Posterior cingulate gyrus (tissue), 11 donors: ENCODE data around the gene EGLN1.

Experiments used
- DNase-seq, 10 donors: peaks; one replicate each; pipeline versions ENCODE4 v3.0.0 to v3.0.0-alpha.2; 2020 to 2021; ENCODE audit warnings: mixed read lengths in 3 of 10
- intact Hi-C: fragments of 100-400 bp; cut with DNase I; formaldehyde crosslinking; loops from one replicate; pipeline ENCODE4 v1.15.1; 2023

The EGLN1 gene

DNA sequence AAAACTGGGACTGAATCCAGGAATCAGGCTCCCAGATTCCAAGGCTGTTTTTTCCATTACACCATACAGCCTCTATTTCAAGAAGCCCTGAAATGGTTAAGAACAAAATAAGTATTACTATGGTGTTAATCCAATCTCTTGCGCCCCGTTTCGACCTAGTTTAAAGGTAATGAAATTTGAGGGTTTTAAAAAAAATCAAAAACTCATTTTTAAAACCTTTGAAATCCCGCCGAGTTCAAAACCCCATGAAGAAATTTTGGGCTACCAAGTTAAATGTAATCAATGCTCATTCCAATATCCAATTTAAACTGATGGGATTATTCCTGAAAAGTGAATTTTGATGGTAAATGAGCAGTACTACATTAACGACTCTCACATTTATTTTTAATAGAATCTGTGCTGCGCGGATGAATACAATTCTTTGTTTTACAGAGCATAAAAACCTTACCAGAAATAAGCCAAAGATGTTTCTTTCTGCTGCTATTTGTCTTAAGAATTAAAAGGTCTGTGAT is 767 bp upstream of the EGLN1 start:
- DNase-seq, result no peak
- intact Hi-C loops, result loop anchor here (5.0 kb wide), 1 partner anchor 104 kb away; the partner anchor contains the start of gene TSNAX

DNA sequence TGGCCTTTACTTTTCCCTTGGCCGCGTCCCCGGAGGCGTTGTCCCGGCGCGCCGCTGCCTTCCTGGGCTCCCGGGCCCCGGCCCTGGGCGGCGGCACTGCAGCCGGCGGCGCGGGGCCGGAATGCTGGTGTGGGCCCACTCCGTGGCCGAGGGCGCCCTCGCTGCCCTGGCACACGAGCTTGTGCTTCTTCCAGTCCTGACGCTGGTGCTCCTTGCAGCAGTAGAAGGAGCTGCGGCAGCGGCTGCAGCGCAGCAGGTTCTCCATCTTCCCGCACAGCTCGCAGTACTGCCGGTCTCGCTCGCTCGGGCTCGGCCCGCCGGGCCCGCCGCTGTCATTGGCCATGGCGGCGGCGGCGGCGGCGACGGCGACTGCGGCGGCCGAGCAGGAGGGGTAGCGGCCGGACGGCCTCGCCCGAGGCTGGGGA is 529 bp downstream of the EGLN1 start:
- DNase-seq, result peak in 7 of 10 donors; percentile 17 to 86 (median 32)
- intact Hi-C loops, result loop anchor here (2.0 to 5.0 kb wide), 2 partner anchors 85 to 106 kb away; partner anchors contain the start of genes EXOC8 and TSNAX

DNA sequence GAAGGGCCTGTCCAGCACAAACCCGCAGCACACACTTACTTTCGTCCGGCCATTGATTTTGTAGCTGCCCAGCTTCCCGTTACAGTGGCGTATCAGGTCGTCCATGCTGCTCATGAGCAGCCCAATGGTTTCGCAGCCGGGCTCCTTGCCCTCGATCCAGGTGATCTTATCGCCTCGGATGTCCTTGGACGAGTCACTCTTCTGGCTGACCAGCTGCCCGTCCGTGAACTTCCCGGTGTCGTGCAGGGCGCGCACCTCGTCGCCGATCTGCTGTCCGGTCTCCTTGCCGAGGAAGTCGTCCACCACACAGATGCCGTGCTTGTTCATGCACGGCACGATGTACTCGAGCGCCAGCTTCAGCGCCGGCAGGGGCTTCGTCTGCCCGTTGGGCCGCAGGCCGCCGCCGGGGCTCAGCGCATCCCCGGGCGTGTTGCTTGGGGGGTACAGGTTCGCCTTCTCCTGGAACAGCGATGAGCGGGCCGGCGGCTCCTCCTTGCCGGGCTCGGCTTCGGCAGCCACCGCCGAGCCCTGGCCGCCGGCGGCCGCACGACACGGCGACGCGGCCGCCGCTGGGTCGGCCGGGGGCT is 1.0 kb downstream of the EGLN1 start:
- peak; percentile 18 to 90 (median 30) for DNase-seq
- intact Hi-C loops, result loop anchor here (2.0 to 5.0 kb wide), 2 partner anchors 84 to 106 kb away; partner anchors contain the start of genes EXOC8 and TSNAX

DNA sequence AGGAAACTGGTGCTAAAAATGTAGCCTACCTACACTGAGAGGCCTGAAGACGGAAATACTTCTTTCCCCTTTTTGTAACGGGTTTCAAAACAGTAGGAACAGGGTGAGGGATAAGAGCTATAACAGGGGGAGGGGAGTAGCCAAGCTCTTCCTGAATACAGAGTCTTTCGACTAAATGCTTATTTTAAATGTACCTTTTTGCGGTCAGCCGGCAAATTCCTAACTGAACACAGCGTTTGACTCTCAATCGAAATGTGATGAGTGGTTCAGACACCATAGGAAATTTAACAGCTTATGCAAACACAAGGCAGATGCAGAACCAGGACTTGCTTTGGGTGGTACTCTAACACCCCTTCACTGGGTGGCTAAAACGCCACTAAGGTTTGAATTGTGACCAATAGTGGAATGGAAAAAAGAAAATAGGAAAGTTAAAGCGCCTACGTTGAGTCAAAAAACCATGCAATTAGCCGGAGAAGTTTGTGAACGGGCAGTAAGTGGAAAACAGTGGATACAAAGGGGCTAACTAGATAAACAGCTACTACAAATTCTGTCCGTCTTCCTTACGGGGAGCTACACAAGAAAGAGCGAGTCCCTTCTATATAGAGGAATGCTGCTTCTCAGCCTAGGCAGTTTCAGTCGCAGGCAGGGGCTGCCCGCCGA is 1.7 kb downstream of the EGLN1 start:
- no peak for DNase-seq
- intact Hi-C loops, result loop anchor here (2.0 to 5.0 kb wide), 2 partner anchors 84 to 107 kb away; partner anchors contain the start of genes EXOC8 and TSNAX

DNA sequence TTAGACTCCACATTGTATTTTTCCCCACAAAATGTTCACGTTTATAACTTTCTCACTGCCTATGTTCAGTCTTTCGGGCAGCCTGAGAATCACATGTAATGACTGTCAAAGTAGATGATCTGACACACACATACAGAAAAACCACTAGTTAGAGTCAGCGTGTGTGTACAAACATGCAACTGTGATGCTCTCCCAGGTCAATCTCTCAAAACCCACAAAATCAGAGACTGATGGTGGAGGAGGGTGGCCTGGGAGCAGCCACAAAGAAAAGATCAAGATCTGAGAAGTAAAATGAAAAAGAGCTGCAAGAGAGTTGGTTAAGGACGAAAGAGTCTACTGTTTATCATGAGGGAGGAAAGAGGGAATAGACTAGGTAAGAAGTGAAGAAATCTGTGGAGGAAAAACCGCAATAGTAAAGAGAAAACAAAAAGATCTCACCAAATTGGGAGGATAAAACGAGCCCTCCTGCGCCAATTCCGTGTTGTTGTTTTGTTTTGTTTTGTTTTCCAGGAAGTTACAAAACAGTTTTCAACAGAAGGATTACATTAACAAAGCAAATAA is 2.3 kb downstream of the EGLN1 start:
- intact Hi-C loops, result loop anchor here (2.0 to 5.0 kb wide), 2 partner anchors 83 to 107 kb away; partner anchors contain the start of genes EXOC8 and TSNAX
- no peak for DNase-seq

DNA sequence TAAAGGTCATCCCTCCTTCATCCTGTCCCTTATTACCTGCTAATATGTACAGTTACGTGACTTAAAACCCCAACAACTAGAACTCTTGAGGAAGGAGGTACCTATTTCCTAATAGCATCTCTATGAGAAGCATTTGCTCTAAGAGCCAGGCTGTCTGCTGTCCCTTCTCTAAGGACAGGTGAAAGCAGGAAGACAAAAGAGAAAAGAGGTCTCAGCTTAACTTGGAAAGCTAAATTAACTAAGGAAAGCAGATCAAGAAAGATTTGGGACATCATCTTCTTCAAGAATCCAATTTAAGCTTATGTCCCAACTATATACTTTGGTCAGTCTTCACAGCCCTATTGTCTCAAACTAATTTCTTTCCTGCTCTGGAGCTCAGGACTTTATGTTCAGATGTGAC is 2.9 kb downstream of the EGLN1 start:
- DNase-seq, result no peak
- intact Hi-C loops, result no loop called here

DNA sequence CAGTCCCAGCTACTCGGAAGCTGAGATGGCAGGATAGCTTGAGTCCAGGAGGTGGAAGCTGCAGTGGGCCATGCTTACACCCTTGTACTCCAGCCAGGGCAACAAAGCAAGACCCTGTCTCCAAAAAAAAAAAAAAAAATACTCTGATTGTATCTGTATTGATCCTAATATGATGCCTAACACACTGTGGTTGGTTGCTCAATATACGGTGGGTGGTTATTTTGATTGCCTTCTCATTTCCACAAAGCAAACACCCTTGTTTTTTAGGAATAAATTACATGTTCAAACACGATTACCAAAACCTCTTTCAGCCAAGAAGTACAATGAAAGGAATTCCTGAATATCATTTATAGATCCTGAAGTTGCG is 3.4 kb downstream of the EGLN1 start:
- intact Hi-C loops, result no loop called here
- DNase-seq, result no peak

DNA sequence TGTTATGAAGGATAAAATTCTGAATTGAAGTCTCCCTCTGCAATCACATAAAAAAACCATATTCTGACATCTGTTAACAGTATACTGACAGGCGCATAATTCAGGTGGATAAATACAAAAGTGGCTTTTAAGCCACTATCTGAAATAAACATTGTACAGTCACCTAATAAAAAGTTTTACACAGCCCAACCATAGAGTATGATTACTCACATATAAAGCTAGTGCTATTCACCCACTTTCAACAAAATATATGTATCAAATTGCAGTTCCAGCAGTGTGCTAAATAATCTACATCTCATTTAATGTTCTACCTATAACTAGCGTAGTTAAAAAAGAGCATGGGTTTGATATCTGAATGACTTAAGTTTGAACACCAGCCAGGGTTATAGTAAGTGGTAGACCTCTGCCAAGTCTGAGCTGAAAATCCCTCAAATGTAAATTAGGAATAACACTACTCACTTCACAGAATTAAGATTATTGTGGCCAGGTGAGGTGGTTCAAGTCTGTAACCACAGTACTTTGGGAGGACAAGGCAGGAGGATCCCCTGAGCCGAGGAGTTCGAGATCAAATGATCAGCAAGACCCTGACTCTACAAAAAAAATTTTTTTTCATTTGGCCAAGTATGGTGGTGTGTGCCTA is 3.9 kb downstream of the EGLN1 start:
- intact Hi-C loops, result no loop called here
- DNase-seq, result no peak

DNA sequence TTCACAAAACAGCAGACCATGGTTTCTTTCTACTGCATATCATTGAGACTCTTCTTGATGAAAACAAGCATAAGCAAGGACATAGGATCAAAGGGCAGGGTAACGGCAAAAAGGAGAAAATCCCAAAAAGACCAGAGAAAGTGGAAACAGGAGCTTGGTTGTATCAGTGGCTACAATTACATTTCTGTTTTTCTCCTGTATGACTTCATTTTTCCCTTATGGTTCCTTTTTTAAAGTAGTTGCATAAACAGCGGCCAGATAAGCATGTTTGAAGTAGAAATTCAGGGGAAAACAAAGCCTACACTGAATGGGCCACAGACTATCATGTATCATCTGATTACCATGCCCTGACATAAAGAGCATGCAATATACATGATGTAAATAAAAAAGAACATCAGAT is 4.6 kb downstream of the EGLN1 start:
- intact Hi-C loops, result no loop called here
- DNase-seq, result no peak

DNA sequence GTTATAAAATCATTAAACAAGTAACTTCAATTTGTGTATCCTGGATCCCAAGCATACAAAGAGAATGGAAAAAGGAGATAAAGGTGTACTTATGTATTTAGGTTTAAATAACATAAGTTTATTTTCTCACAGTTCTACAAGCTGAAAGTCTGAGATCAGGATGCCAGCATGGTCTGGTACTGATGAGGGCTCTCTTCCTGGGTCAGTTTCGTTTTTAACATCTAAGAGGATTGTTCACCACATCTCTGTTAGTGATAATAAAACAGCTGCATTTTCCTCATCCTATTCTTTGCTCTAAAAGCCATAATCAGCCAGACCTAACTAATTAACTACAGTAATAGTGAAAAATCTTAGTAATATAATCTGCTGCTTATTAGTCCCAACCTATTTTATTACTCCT is 5.2 kb downstream of the EGLN1 start:
- intact Hi-C loops, result no loop called here
- no peak for DNase-seq

DNA sequence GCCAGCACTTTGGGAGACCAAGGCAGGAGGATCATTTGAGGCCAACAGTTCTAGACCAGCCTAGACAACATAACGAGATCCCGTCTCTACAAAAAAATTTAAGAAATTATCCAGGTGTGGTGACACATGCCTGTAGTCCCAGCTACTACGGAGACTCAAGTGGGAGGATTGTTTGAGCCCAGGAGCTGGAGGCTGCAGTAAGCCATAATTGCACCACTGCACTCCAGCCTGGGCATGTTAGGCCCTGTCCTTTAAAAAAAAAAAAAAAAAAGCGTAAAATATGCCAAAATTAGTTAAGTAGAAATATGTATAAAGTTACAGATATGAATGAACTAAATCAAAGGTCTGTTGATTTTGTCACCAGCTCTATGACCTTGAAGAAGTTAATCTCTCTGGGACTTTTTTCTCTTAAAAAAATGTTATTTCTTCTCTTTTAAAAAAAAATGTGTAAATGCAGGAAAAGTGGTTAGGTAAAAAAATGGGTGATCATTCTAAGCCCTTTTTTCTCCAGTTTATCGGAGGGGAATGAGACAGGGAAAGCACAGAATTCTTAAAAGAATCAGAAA is 7.0 kb downstream of the EGLN1 start:
- DNase-seq, result no peak
- intact Hi-C loops, result no loop called here

DNA sequence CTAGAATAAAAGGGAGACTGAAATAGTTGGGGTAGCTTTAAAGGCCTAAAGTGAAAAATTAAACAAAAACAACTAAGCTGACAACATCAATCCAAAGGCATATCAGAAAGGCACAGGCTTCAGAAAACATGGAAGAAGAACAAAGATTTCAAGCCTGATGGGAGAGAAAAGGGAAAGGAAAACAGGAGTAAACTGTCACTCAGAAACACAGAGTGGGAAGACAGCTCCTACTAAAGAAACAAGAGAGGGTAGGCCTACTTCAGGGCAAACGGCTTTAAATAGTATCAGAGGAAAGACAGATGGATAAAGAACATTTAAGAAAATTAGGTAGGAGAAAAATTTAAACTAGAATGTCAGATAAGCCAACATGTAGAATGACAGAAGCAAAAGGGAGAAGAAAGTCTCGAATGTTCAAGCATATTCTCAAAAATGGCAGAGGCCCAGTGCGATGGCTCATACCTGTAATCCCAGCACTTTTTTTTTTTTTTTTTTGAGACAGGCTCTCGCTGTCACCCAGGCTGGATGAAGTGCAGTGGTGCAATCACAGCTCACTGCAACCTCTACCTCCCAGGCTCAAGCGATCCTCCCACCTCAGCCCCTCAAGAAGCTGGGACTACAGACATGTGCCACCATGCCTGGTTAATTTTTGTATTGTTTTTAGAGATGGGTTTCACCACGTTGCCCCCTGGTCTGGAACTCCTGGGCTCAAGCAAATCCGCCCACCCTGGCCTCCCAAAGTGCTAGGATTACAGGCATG is 7.6 kb downstream of the EGLN1 start:
- DNase-seq, result no peak
- intact Hi-C loops, result loop anchor here (5.0 kb wide), 1 partner anchor 37 kb away; no protein-coding TSS in a partner anchor

DNA sequence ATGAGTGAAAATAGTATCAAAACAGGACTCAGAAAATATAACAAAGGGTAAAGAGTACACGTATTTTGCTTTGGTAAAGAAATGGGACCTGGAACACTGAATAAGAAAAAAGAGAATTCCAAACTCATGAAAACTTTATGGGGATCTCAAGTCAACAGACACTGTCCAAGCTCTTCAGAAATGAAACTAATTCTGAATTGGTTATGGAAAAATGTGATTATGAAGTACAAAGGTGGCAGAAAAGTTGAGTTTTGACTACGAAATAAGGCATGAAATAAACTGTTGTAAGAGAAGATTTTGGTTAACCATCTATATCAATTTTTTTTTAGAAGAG is 8.4 kb downstream of the EGLN1 start:
- DNase-seq, result no peak
- intact Hi-C loops, result loop anchor here (5.0 kb wide), 1 partner anchor 36 kb away; no protein-coding TSS in a partner anchor

DNA sequence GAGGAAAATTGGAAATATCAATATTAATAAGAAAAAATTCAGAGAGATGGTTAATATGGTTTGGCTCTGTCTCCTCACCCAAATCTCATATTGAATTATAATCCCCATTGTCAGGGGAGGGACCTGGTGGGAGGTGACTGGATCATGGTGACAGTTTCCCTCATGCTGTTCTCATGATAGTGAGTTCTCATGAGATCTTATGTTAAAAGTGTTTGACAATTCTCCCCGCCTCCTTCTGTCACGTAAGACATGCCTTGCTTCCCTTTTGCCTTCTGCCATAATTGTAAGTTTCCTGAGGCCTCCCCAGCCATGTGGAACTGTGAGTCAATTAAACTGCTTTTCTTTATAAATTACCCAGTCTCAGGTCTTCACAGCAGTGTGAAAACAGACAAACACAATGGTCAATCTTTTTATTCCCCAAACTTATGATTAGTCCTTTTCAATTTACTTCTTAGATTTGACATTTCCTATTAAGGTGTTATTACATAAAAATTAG is 11.0 kb downstream of the EGLN1 start:
- intact Hi-C loops, result loop anchor here (5.0 kb wide), 1 partner anchor 34 kb away; no protein-coding TSS in a partner anchor
- no peak for DNase-seq

DNA sequence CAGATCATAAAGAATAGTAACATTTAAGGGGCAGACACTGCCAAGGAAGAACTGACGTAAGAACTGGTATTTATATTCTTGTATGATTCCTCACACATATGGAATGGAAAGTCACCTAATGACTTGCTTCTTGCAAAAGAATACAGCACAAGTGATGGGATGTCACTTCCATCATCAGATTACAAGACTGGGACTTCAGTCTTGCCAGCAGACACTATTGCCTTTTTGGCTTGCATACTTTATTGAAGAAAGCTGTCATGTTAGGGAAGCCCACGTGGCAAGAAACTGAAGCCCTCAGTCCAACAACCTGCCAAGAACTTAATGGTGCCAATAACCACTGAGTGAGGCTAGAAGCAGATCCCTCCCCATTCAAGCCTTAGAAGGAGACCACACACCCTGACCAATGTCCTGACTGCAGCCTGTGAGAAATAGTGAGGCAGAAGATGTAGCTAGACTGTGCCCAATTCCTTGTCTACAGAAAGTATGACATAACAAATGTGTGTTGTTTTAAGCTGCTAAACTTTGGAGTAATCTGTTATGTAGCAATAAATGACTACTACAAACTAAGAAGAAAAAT is 12.0 kb downstream of the EGLN1 start:
- DNase-seq, result no peak
- intact Hi-C loops, result loop anchor here (5.0 kb wide), 1 partner anchor 33 kb away; no protein-coding TSS in a partner anchor

DNA sequence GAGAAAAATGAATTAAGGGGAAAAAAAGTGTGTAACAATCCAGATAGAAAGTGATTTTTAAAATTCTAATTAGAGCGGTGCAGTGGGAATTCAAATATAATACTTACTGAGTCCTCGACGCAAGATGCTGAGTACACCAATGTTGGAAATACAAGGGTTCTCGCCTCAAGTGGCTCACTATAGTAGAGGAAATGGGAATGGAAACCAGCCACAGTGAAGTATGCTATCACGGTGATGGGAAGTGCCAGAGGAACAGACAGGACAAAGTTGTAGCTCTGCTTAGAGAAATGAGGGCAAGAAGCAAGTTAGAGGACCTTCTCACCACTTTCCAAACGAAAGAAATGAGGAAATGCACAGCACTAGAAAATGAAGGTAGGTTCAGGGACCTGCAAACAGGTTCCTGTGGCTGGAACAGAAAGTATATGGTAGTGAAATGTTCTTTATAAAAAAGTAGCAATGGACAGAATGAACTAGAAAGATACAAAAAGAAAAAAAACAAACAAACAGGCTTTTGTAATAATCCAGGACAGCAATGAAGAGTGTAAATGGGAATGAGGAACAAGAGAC is 13.5 kb downstream of the EGLN1 start:
- intact Hi-C loops, result no loop called here
- DNase-seq, result no peak

DNA sequence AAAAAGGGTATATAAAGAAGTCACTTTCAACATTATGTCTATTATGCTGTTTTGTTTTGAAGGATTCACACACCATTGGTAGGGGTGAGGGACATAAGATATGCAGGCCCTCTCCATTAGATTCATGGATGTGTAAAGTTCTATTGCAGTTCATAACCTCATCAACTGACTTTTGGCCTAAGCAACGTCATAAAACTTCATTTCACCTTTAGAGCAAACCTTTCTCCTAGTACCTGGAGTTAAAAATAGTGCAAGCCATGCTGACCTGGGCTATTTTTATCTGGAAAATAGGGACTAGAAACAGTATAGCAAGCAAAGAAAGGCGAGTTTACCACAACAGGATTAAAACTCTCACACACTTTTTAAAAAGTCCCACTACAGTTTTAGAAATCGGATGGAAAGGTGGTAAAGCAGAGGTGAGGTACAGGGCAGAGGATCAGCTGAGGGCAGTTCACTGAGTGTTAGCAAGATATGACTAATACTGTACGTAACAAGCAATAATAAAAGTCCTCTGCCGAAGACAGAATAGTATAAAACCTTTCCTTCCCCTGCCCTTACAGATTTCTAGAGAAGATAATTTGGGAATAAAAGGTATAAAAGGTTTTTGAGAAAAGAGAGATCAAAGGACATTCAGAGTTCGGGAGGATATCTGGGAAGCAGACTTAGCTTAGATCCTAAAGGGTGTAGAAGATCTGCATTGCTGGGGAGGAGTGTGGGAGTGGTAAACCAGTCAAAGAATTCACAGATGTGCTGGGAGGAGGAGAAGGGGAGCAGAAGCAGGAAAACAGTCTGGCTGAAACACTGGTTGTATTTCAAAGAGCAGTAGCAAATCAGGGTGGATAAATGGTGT is 14.3 kb downstream of the EGLN1 start:
- intact Hi-C loops, result no loop called here

DNA sequence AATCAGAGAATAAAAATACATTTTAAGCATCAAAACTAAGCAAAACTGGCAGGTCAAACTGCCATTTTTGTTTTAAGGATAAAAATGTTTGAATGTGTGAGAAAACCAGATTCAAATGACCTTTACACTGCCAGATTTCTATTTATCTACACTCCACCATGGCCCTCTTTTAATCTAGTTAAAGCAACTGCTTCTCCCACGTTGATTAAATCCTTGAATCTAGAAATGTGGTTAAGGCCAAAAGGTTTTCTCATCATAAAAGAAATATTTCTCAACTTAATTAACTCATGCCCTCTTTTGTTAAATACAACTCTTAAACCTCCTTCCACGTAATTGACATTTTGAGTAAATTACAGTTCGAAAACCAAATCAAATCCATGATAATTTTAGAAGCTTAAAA is 15.0 kb downstream of the EGLN1 start:
- DNase-seq, result no peak
- intact Hi-C loops, result no loop called here

More for the DNA sequence above, 14.3 kb downstream of the EGLN1 start:
- no peak for DNase-seq
